ENCODE measurements around the gene PROK1. TPM values are rescaled to one million over a fixed set of nuclear protein-coding genes. Genes with fewer than 3 reads are reported as not detected.

The PROK1 gene
- total RNA-seq, 1 donor from 2014 or later = not detected

- Histone ChIP-seq H4K20me1 (ENCODE audit: insufficient read depth, low read length) (no peaks in the 10 kb centered on the region), H3K4me2 (ENCODE audit: low read length) (no peak overlapping the region), H3K79me2 (ENCODE audit: insufficient read depth, low read length) (no peaks in the 10 kb centered on the region), H3K9ac (ENCODE audit: low read length) (no peak overlapping the region), H2AFZ (ENCODE audit: low read depth, low read length) (no peak overlapping the region), H3K9me3 (ENCODE audit: insufficient read depth, low read depth, low read length) (no peaks in the 10 kb centered on the region), H3K27me3 (ENCODE audit: insufficient read depth, low read length) (peaks cover 12% of the 10 kb centered on the region), H3K36me3 (ENCODE audit: insufficient read depth, low read length) (no peaks in the 10 kb centered on the region), H3K4me3 (ENCODE audit: insufficient read depth, low read depth, low read length) (no peak overlapping the region), H3K27ac (ENCODE audit: low read depth, low read length) (no peak overlapping the region), H3K4me1 (ENCODE audit: insufficient read depth, low read length) (no peaks in the 10 kb centered on the region)
- Mint-ChIP-seq H3K27ac (ENCODE audit: unreplicated experiment) (no peak overlapping the region), H3K9me3 (ENCODE audit: unreplicated experiment) (peaks cover 11% of the 10 kb centered on the region), H3K27me3 (ENCODE audit: low read depth, unreplicated experiment) (peaks cover 19% of the 10 kb centered on the region), H3K4me1 (ENCODE audit: low read depth, unreplicated experiment) (no peaks in the 10 kb centered on the region), H3K36me3 (ENCODE audit: low read depth, unreplicated experiment) (no peaks in the 10 kb centered on the region), H3K4me3 (ENCODE audit: unreplicated experiment) (no peak overlapping the region)
- FAIRE-seq = no peak
- DNase-seq (ENCODE audit: low read depth) = no peak
- TF ChIP-seq EZH2 (IDR thresholded peaks at IDR 0.05; ENCODE audit: insufficient read depth, low read length) (no peak), CTCF (IDR thresholded peaks at IDR 0.05; ENCODE audit: insufficient read depth, low read depth, low read length) (no peak)
Observed at GRCh38 chr1:110418729-110419128, 32.2 kb upstream of the PROK1 start.

GRCh38 chr1:110420023-110420662 is 30.8 kb upstream of the PROK1 start:
- H3K4me1 Mint-ChIP-seq (ENCODE audit: low read depth, unreplicated experiment) = no peaks in the 10 kb centered on the region
- no peak overlapping the region for H3K27ac ChIP-seq (ENCODE audit: low read depth, low read length)

More at GRCh38 chr1:110420023-110420662, 30.8 kb upstream of the PROK1 start:
- no peak overlapping the region for H3K4me2 ChIP-seq (ENCODE audit: low read length)
- H3K4me3 ChIP-seq (ENCODE audit: insufficient read depth, low read depth, low read length) = no peak overlapping the region
- no peaks in the 10 kb centered on the region for H4K20me1 ChIP-seq (ENCODE audit: insufficient read depth, low read length)
- no peak overlapping the region for H2AFZ ChIP-seq (ENCODE audit: low read depth, low read length)
- no peaks in the 10 kb centered on the region for H3K36me3 Mint-ChIP-seq (ENCODE audit: low read depth, unreplicated experiment)
- TF ChIP-seq EZH2 (IDR thresholded peaks at IDR 0.05; ENCODE audit: insufficient read depth, low read length) = no peak
- TF ChIP-seq CTCF (IDR thresholded peaks at IDR 0.05; ENCODE audit: insufficient read depth, low read depth, low read length) = no peak
- no peak for FAIRE-seq
- no peak overlapping the region for H3K9ac ChIP-seq (ENCODE audit: low read length)
- peaks cover 12% of the 10 kb centered on the region for H3K9me3 Mint-ChIP-seq (ENCODE audit: unreplicated experiment)
- H3K27ac Mint-ChIP-seq (ENCODE audit: unreplicated experiment) = no peak overlapping the region
- H3K36me3 ChIP-seq (ENCODE audit: insufficient read depth, low read length) = no peaks in the 10 kb centered on the region
- peaks cover 20% of the 10 kb centered on the region for H3K27me3 ChIP-seq (ENCODE audit: insufficient read depth, low read length)
- H3K4me3 Mint-ChIP-seq (ENCODE audit: unreplicated experiment) = no peak overlapping the region
- DNase-seq (ENCODE audit: low read depth) = no peak
- peaks cover 17% of the 10 kb centered on the region for H3K27me3 Mint-ChIP-seq (ENCODE audit: low read depth, unreplicated experiment)
- no peaks in the 10 kb centered on the region for H3K79me2 ChIP-seq (ENCODE audit: insufficient read depth, low read length)
- H3K4me1 ChIP-seq (ENCODE audit: insufficient read depth, low read length) = no peaks in the 10 kb centered on the region
- H3K9me3 ChIP-seq (ENCODE audit: insufficient read depth, low read depth, low read length) = no peaks in the 10 kb centered on the region
